ENCODE results near the gene SH2D5. TPM values are rescaled to one million over a fixed set of nuclear protein-coding genes. Genes with fewer than 3 reads are reported as not detected.

Gene SH2D5
- polyA plus RNA-seq = under 1 TPM in 2 of 3 donors, not detected in 1; 0.03 to 0.39 TPM

- WGBS, 3 donors = 1 to 2% (median 1%) methylated on average over 38 of the region's 38 CpGs
- H3K27ac ChIP-seq (ENCODE audit: low read depth, low read length) = no peak within 1 kb of the TSS
Observed at GRCh38 chr1:20732588-20733359, at the start of gene SH2D5. SH2D5 (minus strand) TSS chr1:20732703; CDS start chr1:20728044, 4,659 bp downstream.

DNA sequence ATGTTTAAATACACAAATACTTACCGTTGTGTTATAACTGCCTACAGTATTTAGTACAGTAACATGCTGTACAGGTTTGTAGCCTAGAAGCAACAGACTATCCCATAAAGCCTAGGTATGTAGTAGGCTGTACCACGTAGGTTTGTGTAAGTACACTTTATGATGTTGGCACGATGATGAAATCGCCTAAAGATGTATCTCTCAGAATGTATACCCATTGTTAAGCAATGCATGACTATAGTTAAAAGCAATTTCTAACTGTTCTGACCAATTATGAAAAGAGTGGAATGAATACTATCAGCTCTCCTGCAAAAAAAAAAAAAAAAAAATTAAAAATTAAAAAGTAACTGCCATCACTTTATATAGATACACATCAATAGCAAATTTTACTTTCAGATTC lies 43.2 kb upstream of the SH2D5 start:
- no peak overlapping the region for H3K27ac ChIP-seq (ENCODE audit: low read depth, low read length)
- WGBS, 3 donors = 84 to 87% (median 86%) methylated on average over 4 of the region's 4 CpGs

DNA sequence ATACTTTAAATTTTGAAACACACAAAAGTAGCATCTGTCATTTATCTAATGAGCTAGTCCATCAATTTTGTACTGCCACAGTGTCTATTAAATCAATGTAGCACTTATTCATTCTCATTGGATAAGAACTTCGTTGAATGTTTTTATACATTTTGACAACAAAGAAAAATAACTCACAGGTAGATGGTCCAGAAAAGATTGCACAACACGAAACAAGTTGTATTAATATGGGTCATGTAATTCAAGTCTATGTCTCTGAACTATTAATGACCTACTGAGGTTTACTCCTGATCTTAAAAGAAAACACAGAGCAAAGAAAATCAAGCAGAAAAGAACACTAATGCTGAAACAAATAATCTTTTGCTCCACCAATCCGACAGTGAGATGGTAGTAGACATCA lies 39.3 kb upstream of the SH2D5 start:
- H3K27ac ChIP-seq (ENCODE audit: low read depth, low read length) = no peak overlapping the region
- WGBS, 3 donors = 80 to 95% (median 91%) methylated on average over 3 of the region's 3 CpGs

DNA sequence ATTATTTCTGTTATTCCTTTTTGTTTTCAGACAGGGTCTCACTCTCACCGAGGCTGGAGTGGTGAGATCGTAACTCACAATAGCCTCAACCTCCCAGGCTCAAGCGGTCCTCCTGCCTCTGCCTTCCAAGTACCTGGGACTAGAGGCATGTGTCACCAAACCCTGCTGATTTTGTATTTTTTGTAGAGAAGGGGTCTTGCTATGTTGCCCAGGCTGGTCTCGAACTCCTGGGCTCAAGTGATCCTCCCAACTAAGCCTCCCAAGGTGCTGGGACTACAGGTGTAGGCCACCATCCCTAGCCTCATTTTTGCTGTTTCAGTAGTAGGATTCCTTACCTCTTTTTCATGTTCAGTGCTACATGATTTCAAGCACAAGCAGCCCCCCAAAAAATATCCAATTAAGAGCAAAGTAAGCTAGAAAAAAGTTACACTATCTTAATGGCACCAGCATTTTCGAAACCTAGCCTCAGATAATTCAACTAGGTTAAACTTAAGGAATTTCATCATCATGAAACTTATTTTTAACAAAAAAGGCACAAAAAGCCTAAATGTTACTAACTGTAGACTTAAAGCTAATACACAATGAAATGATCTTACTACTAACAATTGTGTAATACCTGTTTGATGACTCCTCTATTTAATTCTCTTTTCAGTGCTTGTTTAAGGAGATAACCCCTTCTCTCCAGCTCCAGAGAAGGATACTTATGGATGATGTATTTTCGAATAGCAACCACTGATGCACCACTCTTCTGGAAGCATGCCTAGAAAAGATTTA lies 38.0 kb upstream of the SH2D5 start:
- WGBS, 3 donors = 94 to 96% (median 95%) methylated on average over 6 of the region's 6 CpGs
- no peak overlapping the region for H3K27ac ChIP-seq (ENCODE audit: low read depth, low read length)

- no peak overlapping the region for H3K27ac ChIP-seq (ENCODE audit: low read depth, low read length)
Observed at GRCh38 chr1:20767271-20767670, 34.8 kb upstream of the SH2D5 start.

DNA sequence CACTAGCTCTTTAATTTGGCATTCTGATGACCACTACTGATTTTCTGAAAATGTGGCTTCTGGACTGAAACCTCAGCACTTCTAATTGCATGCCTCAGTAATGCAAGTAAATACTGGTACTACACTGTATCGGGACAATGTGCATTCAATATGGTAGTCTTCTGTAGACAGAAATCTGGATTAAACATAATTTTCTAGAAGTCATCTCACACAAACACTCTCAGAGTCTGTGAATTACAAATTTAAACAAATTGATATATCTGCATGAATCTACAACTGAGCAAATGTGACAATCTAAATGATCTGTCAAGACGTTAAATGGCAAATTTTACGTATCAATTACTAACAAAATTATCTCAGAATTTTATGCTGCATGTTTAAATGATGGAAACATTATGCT lies 30.9 kb upstream of the SH2D5 start:
- H3K27ac ChIP-seq (ENCODE audit: low read depth, low read length) = no peak overlapping the region
- 85 to 96% (median 95%) methylated on average over 3 of the region's 3 CpGs for WGBS, 3 donors

DNA sequence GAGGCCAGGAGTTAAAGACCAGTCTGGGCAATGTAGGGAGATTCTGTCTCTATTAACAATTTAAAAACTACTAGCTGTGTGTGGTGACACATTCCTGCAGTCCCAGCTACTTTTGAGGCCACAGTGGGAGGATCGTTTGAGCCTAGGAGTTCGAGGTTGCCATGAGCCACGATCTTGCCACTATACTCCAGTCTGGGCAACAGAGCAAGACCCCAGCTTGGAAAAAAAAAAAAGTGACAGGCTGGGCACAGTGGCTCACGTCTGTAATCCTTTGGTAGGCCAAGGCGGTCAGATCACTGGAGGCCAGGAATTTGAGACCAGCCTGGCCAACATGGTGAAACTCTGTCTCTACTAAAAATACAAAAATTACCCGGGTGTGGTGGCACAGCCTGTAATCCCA lies 27.8 kb upstream of the SH2D5 start:
- H3K27ac ChIP-seq (ENCODE audit: low read depth, low read length) = no peak overlapping the region
- 94 to 96% (median 94%) methylated on average over 6 of the region's 6 CpGs for WGBS, 3 donors

DNA sequence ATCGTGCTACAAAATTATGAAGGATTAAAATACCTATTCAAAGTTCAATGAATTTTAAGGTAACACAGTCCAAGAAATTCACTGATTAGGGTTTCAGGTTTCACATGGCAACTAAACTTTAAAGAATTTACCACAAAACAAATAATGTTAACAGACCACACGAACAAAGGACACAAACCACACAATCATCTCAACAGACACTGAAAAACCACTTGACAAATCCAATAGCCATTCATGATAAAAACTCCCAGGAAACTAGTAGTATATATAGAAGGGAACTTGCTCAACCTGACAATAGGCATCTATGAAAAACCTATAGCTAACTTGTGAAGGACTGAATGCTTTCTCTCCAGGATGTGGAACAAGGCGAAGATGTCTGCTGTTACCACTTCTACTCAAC lies 21.1 kb upstream of the SH2D5 start:
- H3K27ac ChIP-seq (ENCODE audit: low read depth, low read length) = no peak overlapping the region
- WGBS, 3 donors = 87 to 92% (median 91%) methylated on average over 3 of the region's 3 CpGs

- no peak overlapping the region for H3K27ac ChIP-seq (ENCODE audit: low read depth, low read length)
- WGBS, 3 donors = 66 to 88% (median 86%) methylated on average over 3 of the region's 3 CpGs
Observed at GRCh38 chr1:20751462-20751990, 19.0 kb upstream of the SH2D5 start.

- H3K27ac ChIP-seq (ENCODE audit: low read depth, low read length) = no peak overlapping the region
Observed at GRCh38 chr1:20742671-20743070, 10.2 kb upstream of the SH2D5 start.

- 72 to 94% (median 81%) methylated on average over 2 of the region's 2 CpGs for WGBS, 3 donors
- H3K27ac ChIP-seq (ENCODE audit: low read depth, low read length) = no peak overlapping the region
Observed at GRCh38 chr1:20740781-20741180, 8.3 kb upstream of the SH2D5 start.

GRCh38 chr1:20739225-20739624 lies 6.7 kb upstream of the SH2D5 start:
- 72 to 87% (median 77%) methylated on average over 2 of the region's 2 CpGs for WGBS, 3 donors
- H3K27ac ChIP-seq (ENCODE audit: low read depth, low read length) = no peak overlapping the region

DNA sequence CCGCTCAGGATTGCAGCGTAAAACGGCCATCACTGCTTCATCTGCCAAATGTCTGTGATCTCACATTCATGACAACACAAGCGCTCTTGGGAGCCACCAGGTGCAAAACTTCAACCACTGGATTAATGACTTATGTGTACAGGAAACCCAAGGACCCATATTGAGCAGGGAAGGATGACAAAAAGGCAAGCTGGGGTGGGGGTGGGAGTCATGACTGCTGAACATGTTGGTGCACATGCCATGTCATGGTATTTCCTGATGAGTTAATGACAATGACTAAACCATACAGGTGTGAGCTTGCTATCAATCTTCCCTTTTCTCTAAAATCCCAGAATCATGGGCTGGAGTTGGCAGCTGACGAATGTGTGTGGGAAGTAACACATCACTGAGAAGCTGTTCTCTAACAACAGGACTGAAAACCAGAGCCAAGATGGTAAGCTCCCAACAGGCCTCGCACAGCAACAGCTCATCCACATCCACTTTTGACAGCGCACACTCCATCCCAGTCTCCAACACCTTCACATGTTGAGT lies 3.1 kb upstream of the SH2D5 start:
- H3K27ac ChIP-seq (ENCODE audit: low read depth, low read length) = no peak overlapping the region
- 83 to 87% (median 86%) methylated on average over 7 of the region's 7 CpGs for WGBS, 3 donors

DNA sequence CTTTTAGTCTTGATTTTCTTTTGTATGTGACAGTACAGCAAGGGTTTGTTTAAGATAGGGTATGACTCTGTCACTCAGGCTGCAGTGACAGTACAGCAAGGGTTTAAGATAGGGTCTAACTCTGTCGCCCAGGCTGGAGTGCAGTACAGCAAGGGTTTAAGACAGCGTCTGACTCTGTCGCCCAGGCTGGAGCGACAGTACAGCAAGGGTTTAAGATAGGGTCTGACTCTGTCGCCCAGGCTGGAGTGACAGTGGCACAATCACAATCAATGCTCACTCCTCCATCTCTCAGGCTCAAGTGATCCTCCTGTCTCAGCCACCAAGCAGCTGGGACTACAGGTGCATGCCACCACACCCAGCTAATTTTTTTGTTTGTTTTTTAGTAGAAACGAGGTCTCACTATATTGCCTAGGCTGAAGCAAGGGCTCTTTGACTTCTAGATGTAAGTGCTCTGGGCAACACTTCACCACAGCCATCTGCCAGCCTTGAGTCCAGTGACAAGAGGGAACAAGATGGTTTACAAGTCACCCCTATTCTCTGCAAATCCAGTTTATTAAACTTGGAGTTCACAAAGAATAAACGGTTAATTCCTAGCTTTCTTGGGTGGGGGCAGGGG lies 965 bp upstream of the SH2D5 start:
- no peak overlapping the region for H3K27ac ChIP-seq (ENCODE audit: low read depth, low read length)
- WGBS, 3 donors = 21 to 27% (median 25%) methylated on average over 7 of the region's 7 CpGs

DNA sequence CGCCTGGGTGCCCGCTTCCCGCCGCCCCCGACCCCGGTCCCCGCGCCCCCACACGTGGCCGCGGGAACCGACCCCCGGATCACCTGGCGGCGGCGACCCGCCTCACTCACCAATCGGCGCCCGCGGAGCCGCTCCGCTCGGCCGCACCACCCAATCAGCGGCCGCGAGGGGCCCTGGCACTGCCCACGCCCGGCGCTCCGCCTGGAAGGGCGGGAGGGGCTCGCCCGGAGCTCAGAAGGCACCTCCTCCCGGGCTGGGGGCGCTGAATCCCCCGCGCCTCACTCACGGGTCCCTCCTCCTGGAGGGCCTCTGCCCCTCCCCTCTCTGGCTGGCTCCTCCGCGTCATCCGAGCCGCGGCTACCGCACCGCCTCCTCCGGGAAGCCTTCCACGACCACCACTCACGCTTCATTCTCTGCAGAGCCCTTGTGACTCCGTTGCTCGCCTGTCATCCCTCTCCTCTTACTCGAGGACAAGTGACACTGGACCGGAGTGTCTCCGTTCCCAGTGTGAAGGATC lies 374 bp downstream of the SH2D5 start:
- WGBS, 3 donors = 0 to 2% (median 1%) methylated on average over 31 to 55 of the region's 55 CpGs
- H3K27ac ChIP-seq (ENCODE audit: low read depth, low read length) = no peak overlapping the region

DNA sequence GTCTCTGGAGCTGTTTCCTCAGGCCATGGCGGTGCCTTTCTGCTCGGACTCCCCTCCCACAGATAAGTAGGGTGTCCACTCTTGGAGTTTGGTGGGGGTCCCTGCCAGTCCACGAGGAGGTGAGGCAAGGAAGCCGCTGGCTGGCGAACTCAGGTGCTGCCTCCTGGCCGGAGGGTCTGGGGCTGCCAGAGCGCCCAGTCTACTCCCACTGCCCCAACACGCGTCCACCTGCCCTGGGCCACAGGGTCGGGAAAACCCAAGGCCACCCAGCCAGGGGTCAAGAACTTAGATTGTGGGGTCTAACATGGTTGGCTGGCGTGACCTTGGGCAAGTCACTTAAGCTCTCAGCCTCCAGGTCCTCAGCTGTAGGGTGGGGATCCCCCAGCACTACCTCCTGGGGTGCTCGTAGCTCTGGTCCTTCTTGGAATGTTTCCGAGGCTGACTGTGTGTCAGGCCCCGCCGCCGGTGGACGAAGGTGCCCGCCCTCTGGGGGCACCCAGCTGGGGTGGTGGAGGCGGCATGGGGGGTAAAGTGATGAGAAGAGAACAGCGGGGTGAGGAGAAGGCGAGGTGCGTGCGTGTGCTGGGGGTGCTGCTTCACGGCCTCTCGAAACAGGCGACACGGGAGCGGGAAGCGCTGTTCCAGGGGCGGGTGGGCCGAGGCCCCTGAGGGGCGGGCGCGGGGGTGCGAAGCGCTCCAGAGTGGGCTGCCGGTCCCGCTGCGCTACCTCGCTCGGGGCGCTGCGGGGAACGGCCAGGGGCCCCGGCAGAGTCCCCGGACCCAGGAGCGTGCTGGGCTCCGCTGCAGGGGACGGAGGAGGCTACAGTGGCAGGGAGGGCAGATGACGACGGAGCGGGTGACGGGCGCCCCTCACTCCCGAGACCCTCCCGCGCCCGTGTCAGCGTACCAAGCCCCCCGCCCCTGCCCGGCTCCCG lies 1.2 kb downstream of the SH2D5 start:
- H3K27ac ChIP-seq (ENCODE audit: low read depth, low read length) = no peak overlapping the region
- WGBS, 3 donors = 15 to 32% (median 20%) methylated on average over 28 to 62 of the region's 62 CpGs

GRCh38 chr1:20730690-20731056 lies 1.8 kb downstream of the SH2D5 start:
- H3K27ac ChIP-seq (ENCODE audit: low read depth, low read length) = no peak overlapping the region
- 36 to 54% (median 38%) methylated on average over 4 of the region's 4 CpGs for WGBS, 3 donors

Measured in adipose tissue (tissue), 3 donors.